Activated T-helper 1 cell treated with anti-CD3 and anti-CD28 coated beads, Interleukin-2, amount 50 U/mL, for 16 hours (primary cell): ENCODE results near the gene DDX39B.

Experiments used
- DNase-seq, 2 donors: peaks; one replicate each; pipeline ENCODE4 v3.0.0-alpha.2; 2020; ENCODE audit warnings: low read depth in 1 of 2, low spot score in 1 of 2

Gene DDX39B

DNA sequence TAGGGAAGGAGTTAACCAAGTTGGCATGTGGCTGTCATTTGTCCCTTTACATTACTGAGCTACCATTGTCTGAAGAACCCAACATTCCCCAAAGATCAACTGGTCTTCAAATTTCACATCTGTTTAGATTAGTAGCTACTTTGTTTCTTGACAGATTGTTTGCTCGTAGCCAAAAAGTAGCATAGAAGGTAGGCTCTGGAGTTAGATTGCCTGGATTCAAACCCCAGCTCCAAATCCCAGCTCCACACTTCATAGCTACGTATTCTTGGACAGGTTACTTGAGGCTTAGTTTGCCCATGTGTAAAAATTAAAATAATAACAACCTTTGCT is 6.7 kb upstream of the DDX39B start:
- no peak for DNase-seq

DNA sequence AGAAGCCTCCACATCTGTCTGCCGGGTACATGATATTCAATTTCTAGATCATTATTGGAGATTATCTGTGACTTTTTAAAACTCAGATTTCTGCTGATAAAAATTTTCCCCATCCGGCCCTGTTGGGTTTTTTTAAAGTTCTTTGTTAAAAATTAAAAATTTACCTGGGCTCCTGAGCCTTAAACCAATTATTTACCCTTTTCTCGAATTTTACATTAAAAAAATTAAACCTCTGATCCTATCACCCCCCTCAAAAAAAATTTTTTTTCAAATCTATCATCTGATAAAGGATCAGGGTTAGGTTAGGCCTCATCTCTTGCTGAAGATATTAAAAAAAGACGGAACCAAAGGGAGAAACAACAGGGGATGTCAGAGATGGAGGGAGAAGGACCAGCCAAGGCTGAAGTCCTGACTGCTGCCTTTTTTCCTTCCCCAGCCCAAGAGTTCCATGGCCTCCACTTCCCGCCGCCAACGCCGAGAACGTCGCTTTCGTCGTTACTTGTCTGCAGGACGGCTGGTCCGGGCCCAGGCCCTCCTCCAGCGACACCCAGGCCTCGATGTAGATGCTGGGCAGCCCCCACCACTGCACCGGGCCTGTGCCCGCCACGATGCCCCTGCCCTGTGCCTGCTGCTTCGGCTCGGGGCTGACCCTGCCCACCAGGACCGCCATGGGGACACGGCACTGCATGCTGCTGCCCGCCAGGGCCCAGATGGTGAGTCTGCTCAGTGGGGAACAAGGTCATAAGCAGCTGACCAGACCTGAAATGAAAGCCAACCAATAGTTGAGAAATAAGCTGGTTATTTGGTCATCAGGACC is 6.1 kb upstream of the DDX39B start:
- DNase-seq: no peak

DNA sequence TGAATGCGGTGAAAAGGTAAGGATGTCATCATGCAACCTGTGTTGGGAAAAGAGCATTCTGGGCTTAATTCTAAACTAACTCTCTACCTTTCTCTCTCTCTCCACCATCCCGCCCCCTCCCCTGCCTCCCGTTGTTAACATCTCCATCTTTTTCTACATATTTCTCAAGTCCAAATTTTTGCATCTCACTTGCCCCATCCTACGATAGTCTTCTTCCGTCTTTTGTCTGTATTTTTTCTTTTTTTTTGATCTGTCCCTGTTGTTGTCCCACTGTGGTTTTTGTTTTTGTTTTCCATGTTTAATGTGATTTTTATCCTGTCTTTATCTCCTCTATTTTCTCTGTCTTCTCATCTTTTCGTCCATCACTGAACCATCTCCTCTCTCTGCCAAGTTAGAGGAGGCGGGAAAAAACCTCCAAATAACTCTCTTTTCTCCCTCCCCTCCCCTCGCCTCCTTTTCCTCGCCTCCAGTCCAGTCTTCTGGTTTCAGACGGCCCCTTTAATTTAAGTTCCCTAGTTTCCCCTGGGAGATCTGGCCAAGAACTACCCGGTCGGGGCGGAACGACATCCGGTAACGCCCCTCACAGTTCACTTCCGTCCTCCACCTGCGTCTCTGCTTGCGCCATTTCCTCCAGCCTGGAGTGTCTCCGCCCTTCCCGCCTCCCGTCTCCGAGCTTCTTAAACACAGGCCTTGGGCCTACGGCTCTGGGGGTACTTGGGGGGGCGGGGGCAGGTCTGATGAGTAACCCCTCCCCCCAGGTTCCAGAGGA is 5.3 kb upstream of the DDX39B start, which contains the start of gene NFKBIL1:
TSS of gene NFKBIL1 (plus strand) at position 651 of the 769 bp plus-strand sequence. CDS start at position 738, 87 bp downstream.
- DNase-seq: peak; percentile 77 to 83

DNA sequence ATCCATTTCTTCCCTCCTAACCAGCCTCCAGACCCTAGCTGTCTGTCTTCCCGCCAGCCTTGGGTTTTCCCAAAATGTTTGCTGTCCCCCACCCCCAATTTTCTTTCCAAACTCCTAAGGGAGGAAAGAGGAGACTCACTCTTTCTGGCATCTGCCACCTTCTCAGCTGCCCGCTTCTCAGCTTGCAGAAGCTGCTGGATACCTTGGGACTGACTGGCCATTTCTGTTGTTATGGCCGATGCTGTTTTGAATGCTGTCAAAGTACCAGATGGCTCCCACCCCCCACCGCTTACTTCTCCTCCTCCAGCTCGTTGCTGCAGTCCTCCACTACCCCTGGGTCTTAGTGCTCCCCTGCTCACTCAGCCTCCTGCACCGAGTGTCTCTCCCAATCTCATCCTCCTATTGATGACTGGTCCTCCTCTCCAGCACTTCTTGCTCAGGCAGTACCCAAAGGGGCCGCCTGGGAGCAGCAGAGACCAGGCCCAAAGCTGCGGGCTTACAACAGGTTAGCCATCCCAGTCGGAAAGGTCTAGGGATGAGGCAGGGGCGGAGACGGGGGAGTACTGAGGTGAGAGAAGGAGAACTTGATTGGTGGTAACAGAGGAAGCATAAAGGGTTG is 4.6 kb upstream of the DDX39B start, which contains the start of gene ATP6V1G2:
TSS of gene ATP6V1G2 (minus strand) at position 270 of the 619 bp plus-strand sequence. CDS start at position 221, 49 bp downstream.
- DNase-seq: peak; percentile 63 to 68

DNA sequence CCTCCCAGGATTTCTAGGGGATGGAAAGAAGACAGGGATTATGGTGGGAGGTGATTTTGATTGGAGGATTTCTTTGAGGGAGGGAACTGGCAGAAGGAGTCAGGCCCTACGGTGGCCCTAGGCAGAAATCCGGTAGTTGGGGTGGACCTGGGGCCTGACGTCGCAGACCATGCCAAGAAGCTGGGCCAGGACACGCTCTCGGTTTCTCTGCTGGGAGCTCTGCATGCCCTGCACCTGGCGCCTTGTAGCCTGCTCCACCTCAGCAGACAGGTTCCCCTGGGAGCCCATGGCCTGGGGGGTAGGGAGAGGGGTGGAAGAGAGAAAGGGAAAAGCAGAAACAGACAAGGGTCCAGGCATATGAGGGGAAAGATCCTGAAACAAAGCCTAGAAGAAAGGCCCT is 3.5 kb upstream of the DDX39B start:
- DNase-seq: no peak

DNA sequence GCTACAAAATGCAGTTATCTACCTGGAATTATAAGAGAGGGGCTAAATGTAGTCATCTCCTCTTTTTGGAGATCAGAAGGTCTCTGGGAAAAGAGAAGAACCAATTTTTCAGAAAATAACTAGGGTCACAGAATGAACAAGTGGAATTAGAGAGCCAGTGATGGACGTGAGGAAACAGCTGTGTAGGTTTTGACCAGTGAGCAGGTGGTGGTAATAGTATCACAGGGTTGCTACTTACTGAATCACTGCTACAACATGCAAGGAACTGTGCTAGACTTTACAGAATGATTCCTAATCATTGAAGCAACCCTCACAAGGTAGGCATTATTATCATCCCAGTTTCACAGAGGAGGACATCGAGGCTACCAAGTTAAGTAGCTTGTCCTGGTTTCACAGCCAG is 2.9 kb upstream of the DDX39B start:
- DNase-seq: no peak

DNA sequence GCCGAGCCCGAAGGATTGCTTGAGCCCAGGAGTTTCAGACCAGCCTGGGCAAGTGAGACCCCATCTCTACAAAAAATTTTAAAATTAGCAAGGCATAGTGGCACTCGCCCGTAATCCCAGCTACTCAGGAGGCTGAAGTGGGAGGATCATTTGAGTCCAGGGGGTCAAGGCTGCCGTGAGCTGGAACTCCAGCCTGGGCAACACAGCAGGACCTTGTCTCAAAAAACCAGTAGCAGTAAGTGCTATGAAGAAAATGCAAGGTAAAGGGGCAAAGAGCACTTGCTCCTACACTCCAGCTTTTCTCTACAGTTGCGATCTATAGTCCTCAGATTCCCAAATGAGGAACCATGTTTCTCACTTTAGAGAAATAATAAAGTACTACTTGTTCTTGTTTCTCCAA is 1.8 kb upstream of the DDX39B start:
- no peak for DNase-seq

DNA sequence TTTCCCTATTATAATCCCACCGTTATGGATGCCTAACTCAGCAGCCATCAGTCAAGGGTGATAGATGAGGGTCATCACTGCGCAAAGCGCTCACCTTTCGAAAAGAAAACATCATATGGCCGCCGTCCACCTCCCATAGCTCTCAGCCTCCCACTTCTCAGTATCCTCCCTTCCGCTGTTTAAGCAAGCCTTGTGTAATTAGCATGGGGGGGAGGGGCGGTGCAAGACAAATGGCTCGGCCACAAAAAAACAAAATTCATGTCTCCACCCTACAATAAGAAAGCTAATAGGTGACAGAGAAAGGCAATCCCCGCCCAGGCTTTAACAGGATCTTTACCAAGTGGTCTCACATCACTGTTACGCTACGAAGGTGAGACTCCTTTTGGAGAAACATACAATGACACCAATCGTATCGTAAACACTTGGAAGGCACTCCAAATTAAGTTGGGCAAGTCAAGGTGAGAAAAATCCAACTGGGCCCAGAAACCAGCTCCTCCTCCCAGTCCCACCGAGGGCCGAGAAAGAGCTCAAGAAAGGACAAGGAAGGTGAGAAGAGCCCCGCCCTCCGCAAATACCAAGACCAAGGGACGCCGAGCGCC is 645 bp downstream of the DDX39B start:
- peak; percentile 38 to 41 for DNase-seq

DNA sequence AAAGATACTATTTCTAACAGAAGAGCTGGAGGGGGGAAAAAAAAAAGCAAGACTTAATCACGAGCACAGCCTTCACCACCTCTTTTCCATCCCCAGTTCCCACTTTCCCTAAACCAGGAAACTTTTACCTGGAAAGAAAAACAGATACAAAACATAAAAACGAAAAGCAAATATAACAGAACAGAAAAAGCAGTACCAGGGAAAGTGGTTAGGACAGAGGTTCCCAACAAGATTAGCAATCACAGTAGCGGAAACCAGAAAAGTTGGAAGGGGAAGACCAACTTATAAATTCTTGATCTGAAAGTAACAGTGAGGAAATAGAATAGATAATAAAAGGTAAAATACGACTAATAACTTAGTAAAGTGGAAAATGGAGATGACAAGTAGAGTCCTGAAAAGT is 1.2 kb downstream of the DDX39B start:
- DNase-seq: no peak

DNA sequence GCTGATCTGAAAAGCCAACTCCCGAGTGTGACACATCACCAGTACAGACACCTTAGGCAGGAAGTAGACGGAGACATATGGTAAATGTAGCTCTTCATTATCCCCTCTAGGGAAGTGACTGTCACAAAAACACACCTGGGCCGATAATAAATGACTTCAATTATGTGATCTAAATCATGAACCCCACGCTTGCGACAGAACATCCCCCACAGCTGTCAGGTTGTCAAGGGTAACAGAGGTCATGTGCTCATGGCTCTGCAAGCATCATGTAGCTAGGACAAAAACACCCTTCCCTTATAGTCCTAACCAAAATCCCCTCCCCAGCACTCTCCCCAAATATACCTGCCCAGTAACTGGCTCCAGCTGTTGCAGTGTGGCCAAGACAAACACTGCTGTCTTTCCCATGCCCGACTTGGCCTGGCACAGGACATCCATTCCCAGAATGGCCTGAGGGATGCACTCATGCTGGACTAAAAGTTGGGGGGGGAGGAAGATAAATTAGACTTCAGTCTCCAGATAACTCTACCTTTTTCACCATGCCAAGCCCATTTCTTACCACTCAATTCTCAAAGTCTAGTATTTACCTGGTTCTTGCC is 2.9 kb downstream of the DDX39B start:
- no peak for DNase-seq

DNA sequence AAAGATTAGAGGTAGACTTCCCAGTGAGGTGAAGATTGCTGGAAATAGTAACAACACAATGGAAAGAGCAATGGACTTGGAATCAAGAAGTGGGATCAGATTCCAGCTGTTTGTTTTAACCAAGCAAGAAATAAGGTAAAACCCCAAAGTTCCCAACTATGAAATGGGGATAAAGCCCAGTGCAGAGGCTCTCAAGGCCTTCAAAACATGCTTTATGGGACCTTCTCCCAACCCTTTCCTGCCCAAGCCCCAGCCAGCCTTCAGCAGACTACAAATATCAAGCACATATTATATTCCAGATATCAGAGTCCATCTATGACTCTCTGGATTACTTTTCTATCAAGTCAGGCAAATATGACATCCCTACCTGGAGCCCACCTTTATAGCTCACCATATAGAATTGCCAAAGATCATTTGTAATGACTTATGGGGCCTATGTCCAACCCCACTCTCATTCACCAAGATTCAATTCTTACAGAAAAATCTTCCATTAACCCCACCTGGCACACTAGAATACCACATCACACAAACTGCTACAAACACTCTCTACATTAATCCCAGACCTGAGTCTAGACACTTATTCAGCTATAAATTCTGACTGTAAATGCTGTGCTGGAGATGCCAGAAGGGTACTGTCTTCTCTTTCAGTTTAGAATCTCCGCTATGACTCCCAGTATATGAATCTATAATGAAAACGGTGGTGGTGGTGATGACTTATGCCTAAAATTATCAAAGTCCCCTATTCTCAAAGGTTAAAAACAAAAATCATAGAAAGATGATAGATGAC is 6.1 kb downstream of the DDX39B start:
- no peak for DNase-seq

DNA sequence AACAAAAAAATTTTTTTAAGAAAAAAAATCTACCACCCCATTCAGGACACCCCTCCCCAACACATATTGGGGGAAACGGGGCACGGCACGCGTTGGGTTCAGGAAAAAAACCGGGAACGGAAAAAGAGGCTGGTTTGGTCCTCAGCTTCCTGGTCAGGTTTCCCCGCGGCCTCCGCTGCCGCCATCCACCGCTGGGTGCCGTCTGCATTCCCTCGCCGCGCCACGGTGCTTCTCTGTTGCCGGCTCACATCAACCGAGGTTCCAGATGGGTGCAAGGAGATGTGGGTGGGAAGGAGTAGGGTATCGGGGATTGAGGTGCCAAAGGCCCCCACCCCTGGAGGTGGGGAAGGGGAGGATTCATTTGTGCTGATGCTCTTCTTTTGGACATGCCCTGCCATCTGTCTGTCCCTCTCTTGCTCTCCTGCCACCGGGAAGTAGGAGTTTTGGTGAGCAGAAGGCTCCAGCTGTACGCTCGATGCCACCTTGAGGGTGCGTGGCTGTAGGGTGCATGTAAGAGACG is 7.2 kb downstream of the DDX39B start:
- no peak for DNase-seq

DNA sequence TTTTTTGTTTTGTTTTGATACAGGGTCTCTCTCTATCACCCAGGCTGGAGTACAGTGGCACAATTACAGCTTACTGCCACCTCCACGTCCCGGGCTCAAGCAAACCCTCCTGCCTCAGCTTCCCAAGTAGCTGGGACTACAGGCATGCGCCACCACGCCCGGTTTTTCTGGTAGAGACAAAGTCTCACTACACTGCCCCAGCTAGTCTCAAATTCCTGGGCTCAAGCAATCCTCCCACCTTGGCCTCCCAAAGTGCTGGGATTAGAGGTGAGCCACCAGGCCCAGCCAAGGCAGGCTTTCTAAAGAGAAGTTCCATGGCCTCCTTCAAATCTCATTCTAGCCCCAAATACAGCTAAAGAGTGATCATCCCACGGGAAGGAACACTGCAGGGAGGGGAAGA is 7.8 kb downstream of the DDX39B start:
- DNase-seq: no peak

DNA sequence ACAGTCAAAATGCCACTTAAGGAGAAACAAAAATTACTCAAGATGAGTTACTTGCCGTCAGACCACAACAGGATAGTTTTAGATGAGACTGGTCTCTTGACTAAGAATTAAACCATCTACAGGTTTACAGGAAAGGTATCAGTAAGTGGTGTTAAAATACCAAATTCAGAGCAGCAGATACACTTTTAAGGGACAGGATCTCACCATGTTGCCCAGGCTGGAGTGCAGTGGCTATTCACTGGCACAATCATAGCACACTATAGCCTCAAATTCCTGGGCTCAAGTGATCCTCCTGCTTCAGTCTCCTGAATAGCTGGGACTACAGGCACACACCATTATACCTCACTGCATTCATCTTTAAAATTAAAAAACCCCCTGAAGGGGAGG is 8.4 kb downstream of the DDX39B start:
- DNase-seq: no peak

DNA sequence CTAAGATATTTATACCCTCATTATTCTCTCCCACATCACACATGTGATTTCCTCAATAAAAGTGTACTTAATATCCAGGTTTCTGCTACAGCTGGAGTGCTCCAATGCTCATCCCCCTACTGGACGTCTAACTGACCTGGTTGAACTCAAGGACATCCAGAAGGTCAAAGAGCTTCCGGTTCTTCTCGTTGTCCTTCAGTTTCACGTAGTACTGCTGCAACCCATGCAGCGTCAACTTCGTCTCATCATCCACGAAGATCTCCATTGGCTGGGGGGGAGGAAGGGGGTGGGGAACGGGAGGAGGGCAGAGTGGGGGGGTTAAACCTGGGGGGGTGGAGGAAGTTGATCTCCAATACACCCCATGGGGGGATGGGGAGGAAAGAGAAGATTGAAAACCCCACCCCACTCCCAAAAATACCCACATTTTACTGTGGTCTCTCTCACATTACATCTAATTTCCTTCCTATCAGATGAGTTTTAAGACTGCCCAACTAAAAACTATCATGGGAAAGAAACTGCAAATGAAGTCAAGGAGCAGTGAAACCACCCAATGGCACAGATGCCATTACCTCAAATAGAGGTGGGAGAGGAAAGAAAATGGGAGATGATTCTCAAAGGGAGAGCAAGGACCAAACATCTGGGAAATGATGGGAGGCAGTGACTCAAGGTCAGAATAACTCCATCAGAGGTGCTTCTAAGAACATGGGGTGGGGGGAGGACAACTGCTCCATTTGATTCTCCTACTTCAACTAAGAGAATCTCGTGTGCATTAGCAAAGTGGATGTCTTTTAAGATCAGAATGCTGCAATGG is 9.0 kb downstream of the DDX39B start:
- DNase-seq: no peak

DNA sequence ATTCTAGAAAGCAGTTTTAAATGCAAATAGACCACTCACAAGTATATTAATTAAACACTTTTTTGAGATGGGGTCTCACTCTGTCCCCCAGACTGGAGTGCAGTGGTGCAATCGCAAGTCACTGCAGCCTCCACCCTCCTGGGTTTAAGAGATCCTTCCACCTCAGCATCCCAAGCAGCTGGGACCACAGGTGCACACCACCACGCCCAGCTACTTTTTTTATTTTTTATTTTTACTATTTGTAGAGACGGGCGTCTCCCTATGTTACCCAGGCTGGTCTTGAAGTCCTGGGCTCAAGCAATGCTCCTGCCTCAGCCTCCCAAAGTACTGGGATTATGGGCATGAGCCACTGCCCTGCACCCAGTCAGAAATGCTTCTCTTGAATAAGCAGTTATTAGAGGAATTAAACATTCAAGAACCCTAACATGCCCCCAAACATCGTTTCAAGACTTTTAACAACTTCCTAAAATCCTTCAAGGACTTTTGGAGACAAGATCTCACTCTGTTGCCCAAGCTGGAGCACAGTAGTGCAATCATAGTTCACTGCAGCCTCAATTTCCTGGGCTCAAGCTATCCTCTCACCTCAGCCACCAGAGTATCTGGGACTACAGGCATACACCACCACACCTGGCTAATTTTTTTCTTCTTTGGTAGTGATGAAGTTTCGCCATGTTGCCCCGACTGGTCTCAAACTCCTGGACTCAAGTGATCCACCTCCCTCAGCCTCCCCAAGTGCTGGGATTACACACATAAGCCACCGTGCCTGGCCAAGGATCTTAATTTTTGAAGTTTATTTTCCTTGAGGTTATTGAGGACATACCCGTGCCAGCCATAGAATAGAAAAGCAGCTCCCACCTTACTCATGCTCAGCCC is 9.8 kb downstream of the DDX39B start:
- DNase-seq: no peak

DNA sequence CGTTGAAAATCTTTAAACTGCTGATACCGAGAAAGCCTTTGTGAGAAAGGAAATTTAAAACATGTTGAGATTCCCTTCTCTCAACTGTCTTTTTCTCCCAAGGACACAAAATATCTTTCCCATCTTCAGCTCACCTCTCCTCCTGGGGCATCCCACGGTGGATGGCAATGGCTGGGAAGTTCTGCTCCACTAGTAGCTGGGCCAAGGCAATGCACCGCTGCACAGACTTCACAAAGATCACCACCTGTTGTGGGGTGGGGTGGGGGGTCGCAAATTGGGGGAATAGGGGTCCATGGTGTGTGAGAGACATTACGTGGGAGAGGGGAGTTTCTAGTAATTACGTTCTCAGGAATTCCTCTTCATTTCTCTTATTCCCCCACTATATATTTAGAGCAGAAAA is 10.6 kb downstream of the DDX39B start:
- no peak for DNase-seq

DNA sequence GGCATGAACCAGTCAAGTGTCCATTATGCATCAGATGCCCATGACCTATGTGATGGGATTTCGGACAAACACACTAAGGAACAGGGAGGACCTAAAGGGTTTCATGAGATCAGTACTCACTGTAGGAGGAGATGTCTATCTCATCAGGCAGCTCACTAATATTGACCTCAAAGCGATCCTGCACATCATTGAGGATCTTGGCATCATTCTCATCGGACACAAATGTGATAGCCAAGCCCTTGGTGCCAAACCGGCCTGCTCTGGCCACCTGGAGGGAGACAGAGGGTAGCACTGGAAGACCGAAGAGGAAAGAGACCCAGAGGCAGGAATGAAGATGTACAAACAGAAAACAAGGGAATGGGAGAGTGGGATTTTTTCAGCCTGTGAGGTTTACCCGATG is 11.1 kb downstream of the DDX39B start:
- DNase-seq: no peak
